ENCODE results near the gene FBXW9. TPM values are rescaled to one million over a fixed set of nuclear protein-coding genes. Genes with fewer than 3 reads are reported as not detected.

FBXW9 gene
- total RNA-seq, 1 experiment from 2014 or later = 14.0 TPM

GRCh38 chr19:12681074-12681987 is 15.1 kb downstream of the FBXW9 start, which contains the start of gene DHPS:
DHPS (minus strand) TSS chr19:12681880; CDS start chr19:12681766, 114 bp downstream.
- Histone ChIP-seq H3K27me3 (ENCODE audit: insufficient read depth, low read length) (no peaks in the 10 kb centered on the region), H2AFZ (ENCODE audit: low read depth, low read length, poor library complexity, severe bottlenecking) (no peak within 1 kb of the TSS), H3K36me3 (ENCODE audit: control insufficient read depth in 1 of 2, insufficient read depth in 2 of 2, low read length in 2 of 2) (peaks cover 12 to 27% of the 10 kb centered on the region in 2 experiments; a peak in 3 of 4 replicates), H3K27ac (ENCODE audit: low read depth, low read length) (peak within 1 kb of the TSS; percentile 100), H3K4me1 (ENCODE audit: control insufficient read depth in 1 of 2, insufficient read depth in 2 of 2, low read length in 2 of 2) (peaks cover 9 to 19% of the 10 kb centered on the region in 2 experiments; a peak in 3 of 4 replicates), H3K9me2 (ENCODE audit: insufficient read depth) (no peaks in the 10 kb centered on the region), H3K4me3 (replicated peaks in 1 of 2; ENCODE audit: low read depth in 1 of 2, low read length in 2 of 2) (peak within 1 kb of the TSS; percentile 79 to 98), H3K9me3 (ENCODE audit: control insufficient read depth in 1 of 2, insufficient read depth in 1 of 2, low read depth in 1 of 2, low read length in 2 of 2) (no peaks in the 10 kb centered on the region), H3K9ac (ENCODE audit: low read length) (peak within 1 kb of the TSS; percentile 86), H4K20me1 (ENCODE audit: insufficient read depth) (no peaks in the 10 kb centered on the region), H3K79me2 (ENCODE audit: insufficient read depth, low read length) (peaks cover 18% of the 10 kb centered on the region), H3K4me2 (ENCODE audit: low read length) (peak within 1 kb of the TSS; percentile 75)
- ChIA-PET RAD21 (ENCODE audit: low non-redundant PET in 1 of 2, low total read pairs in 2 of 2, uncharacterized antibody in 2 of 2, unreplicated experiment in 2 of 2) (no interaction called here), POLR2A (interaction anchor here (0.7 to 2.0 kb wide), 7 partner anchors 10 to 121 kb away, joined by 3 to 8 read pairs (median 4); partner anchors contain the start of genes FBXW9, JUNB, PRDX2 and THSD8), CTCF (interaction anchor here (0.6 to 1.9 kb wide), 4 partner anchors 9 to 415 kb away, joined by 3 to 5 read pairs (median 4); no protein-coding TSS in a partner anchor)
- ATAC-seq (peak; percentile 82), DNase-seq (ENCODE audit: low read depth, low spot score) (peak; percentile 98)
- TSS peak; percentile 66 for BruUV-seq (replicated peaks)
- intact Hi-C loops (cut with micrococcal nuclease) = loop anchor here (1.0 kb wide), 1 partner anchor 12 kb away; a partner anchor contains a TSS
- TF ChIP-seq FOSL1 (IDR thresholded peaks at IDR 0.05; ENCODE audit: low read depth) = no peak
- no peak for TF ChIP-seq ZNF274 (IDR thresholded peaks at IDR 0.05; ENCODE audit: low read depth, low read length)
- TF ChIP-seq ZFX (IDR thresholded peaks at IDR 0.05) = peak; percentile 67; the same call in 1 of the 2 replicates
- peak; percentile 99 for TF ChIP-seq YY1 (IDR thresholded peaks at IDR 0.05; ENCODE audit: extremely low read depth, insufficient replicate concordance, low read depth, low read length)
- TF ChIP-seq TCF7L2 (IDR thresholded peaks at IDR 0.05; ENCODE audit: borderline replicate concordance, extremely low read depth, insufficient read depth, insufficient read length) = no peak
- TF ChIP-seq MAX (IDR thresholded peaks at IDR 0.05) = peak; percentile 61
- TF ChIP-seq POLR2AphosphoS5 (IDR thresholded peaks at IDR 0.05; ENCODE audit: low read depth, low read length) = peak; percentile 51
- no peak for TF ChIP-seq CTCF (IDR thresholded peaks at IDR 0.05 in 2 of 3, conservative IDR thresholded peaks at IDR 0.05 in 1 of 3; ENCODE audit: borderline replicate concordance in 1 of 3, insufficient read depth in 1 of 3, low read depth in 2 of 3, low read length in 2 of 3)
- no peak; the same call in 1 of the 2 replicates for TF ChIP-seq ELF1 (IDR thresholded peaks at IDR 0.05; ENCODE audit: borderline replicate concordance, low read depth)
- TF ChIP-seq CEBPB (IDR thresholded peaks at IDR 0.05; ENCODE audit: low read depth) = peak; percentile 76
- TF ChIP-seq RAD21 (IDR thresholded peaks at IDR 0.05; ENCODE audit: low read depth) = no peak
- TF ChIP-seq REST (IDR thresholded peaks at IDR 0.05; ENCODE audit: low read depth) = no peak
- no peak for TF ChIP-seq EZH2 (IDR thresholded peaks at IDR 0.05)
- peak; percentile 71; the same call in 1 of the 2 replicates for TF ChIP-seq SIN3A (IDR thresholded peaks at IDR 0.05; ENCODE audit: low read depth)
- peak; percentile 82 for TF ChIP-seq POLR2A (IDR thresholded peaks at IDR 0.05; ENCODE audit: borderline replicate concordance, extremely low read depth, insufficient read depth, insufficient read length)
- TF ChIP-seq JUND (IDR thresholded peaks at IDR 0.05) = no peak
- peak; percentile 82 for TF ChIP-seq ZBTB33 (IDR thresholded peaks at IDR 0.05; ENCODE audit: extremely low read depth, insufficient replicate concordance, low read length)
